Neural cell (in vitro differentiated cells): ENCODE data around the gene ZCCHC24. TPM values are rescaled to one million over a fixed set of nuclear protein-coding genes. Genes with fewer than 3 reads are reported as not detected.

ENCODE experiments used
- H2AFZ ChIP-seq: fragments of 200-600, 300-800 bp; sonication (generic), shearing (Covaris generic); 2 replicates; pipeline ENCODE4 v1.6.0; 2014; ENCODE audit warnings: low read depth, mild to moderate bottlenecking, antibody characterized with exemption, low read length, moderate library complexity
- H3F3A ChIP-seq: fragments of 200-600 bp; shearing (Covaris generic); 2 replicates; pipeline ENCODE4 v1.6.1; 2016; ENCODE audit warnings: mild to moderate bottlenecking, moderate library complexity, mixed read lengths, antibody characterized with exemption, low read length; ENCODE audit not compliant: insufficient read depth, poor library complexity, severe bottlenecking
- H3K27ac ChIP-seq: fragments of 200-600, 300-800 bp; sonication (generic), shearing (Covaris generic); 2 replicates; pipeline ENCODE4 v1.5.1; 2014; ENCODE audit warnings: mild to moderate bottlenecking, low read length, moderate library complexity
- H3K27me3 ChIP-seq: fragments of 300-800, 200-600 bp; sonication (generic), shearing (Covaris generic); 2 replicates; pipeline ENCODE4 v1.6.0; 2014; ENCODE audit warnings: mild to moderate bottlenecking, low read depth, low read length, moderate library complexity; ENCODE audit not compliant: insufficient read depth
- H3K36me3 ChIP-seq: fragments of 300-800, 200-600 bp; sonication (generic), shearing (Covaris generic); 2 replicates; pipeline ENCODE4 v1.5.1; 2014; ENCODE audit warnings: mild to moderate bottlenecking, antibody characterized with exemption, low read length, moderate library complexity; ENCODE audit not compliant: insufficient read depth
- H3K4me2 ChIP-seq: fragments of 300-800, 200-600 bp; sonication (generic), shearing (Covaris generic); 2 replicates; pipeline ENCODE4 v1.6.0; 2014; ENCODE audit warnings: mild to moderate bottlenecking, low read length
- H3K4me3 ChIP-seq: fragments of 300-800, 200-600 bp; sonication (generic), shearing (Covaris generic); 2 replicates; pipeline ENCODE4 v1.5.1; 2014; ENCODE audit warnings: mild to moderate bottlenecking, low read length, moderate library complexity
- H3K79me2 ChIP-seq: fragments of 200-600 bp; shearing (Covaris generic); replicated peaks from 2 replicates; pipeline ENCODE4 v1.6.0; 2014; ENCODE audit warnings: mild to moderate bottlenecking, low read length, moderate library complexity; ENCODE audit not compliant: insufficient read depth
- H3K9ac ChIP-seq: fragments of 300-800, 200-600 bp; sonication (generic), shearing (Covaris generic); 2 replicates; pipeline ENCODE4 v1.6.1; 2016; ENCODE audit warnings: mild to moderate bottlenecking, low read length, mixed read lengths
- H3K9me2 ChIP-seq: fragments of 200-600 bp; shearing (Covaris generic); 2 replicates; pipeline ENCODE4 v1.6.1; 2016; ENCODE audit warnings: mild to moderate bottlenecking, low read length, mixed read lengths; ENCODE audit not compliant: insufficient read depth
- H3K9me3 ChIP-seq: fragments of 200-600, 300-800 bp; sonication (generic), shearing (Covaris generic); 2 replicates; pipeline ENCODE4 v1.6.1; 2016; ENCODE audit warnings: mild to moderate bottlenecking, mixed run types, low read length, moderate library complexity, mixed read lengths
- H4K20me1 ChIP-seq: fragments of 200-600 bp; shearing (Covaris generic); 2 replicates; pipeline ENCODE4 v1.6.1; 2016; ENCODE audit warnings: mild to moderate bottlenecking, mixed run types; ENCODE audit not compliant: insufficient read depth
- EP300 ChIP-seq: fragments of 450-650 bp; conservative IDR thresholded peaks from 2 replicates; pipeline ENCODE4 v1.6.1; 2014; ENCODE audit warnings: antibody characterized with exemption, mild to moderate bottlenecking, moderate library complexity; ENCODE audit not compliant: poor library complexity, severe bottlenecking
- EZH2 ChIP-seq: fragments of 200-600, 300-800 bp; shearing (Covaris generic), sonication (generic); IDR thresholded peaks from 2 replicates; pipeline ENCODE4 v1.6.1; 2014; ENCODE audit warnings: antibody characterized with exemption, low read length, borderline replicate concordance, mild to moderate bottlenecking; ENCODE audit not compliant: insufficient read depth, poor library complexity, severe bottlenecking
- MXI1 ChIP-seq: fragments of 450-650 bp; conservative IDR thresholded peaks from 2 replicates; pipeline ENCODE4 v1.6.1; 2014; ENCODE audit warnings: antibody characterized with exemption, mild to moderate bottlenecking; ENCODE audit not compliant: poor library complexity, severe bottlenecking
- POLR2AphosphoS5 ChIP-seq: IDR thresholded peaks from 2 replicates; pipeline ENCODE4 v1.6.1; 2012
- RAD21 ChIP-seq: fragments of 450-650 bp; conservative IDR thresholded peaks from 2 replicates; pipeline ENCODE4 v1.6.1; 2014; ENCODE audit warnings: antibody characterized with exemption, mild to moderate bottlenecking, moderate library complexity
- SMC3 ChIP-seq: fragments of 450-650 bp; conservative IDR thresholded peaks from 2 replicates; pipeline ENCODE4 v1.6.1; 2014; ENCODE audit warnings: antibody characterized with exemption, mild to moderate bottlenecking, moderate library complexity; ENCODE audit not compliant: poor library complexity
- TAF1 ChIP-seq: IDR thresholded peaks from 2 replicates; pipeline ENCODE4 v1.6.1; 2012; ENCODE audit warnings: low read depth
- polyA plus RNA-seq: library from polyadenylated mRNA; depleted of rRNA; stranded (reverse); fragments of >200 nt; gene quantifications from 2 replicates; pipeline ENCODE4 v1.2.3, GENCODE V29; 2014
- TF ChIP-seq, protein P1 (sequence below): IDR thresholded peaks from 2 replicates; pipeline ENCODE4 v1.6.1; 2012; ENCODE audit warnings: borderline replicate concordance
- TF ChIP-seq, protein P2 (sequence below): fragments of 450-650 bp; IDR thresholded peaks from 2 replicates; pipeline ENCODE4 v1.5.1; 2014; ENCODE audit warnings: antibody characterized with exemption, mild to moderate bottlenecking, moderate library complexity; ENCODE audit not compliant: poor library complexity, severe bottlenecking

The ZCCHC24 gene
- polyA plus RNA-seq, 1 donor from 2014 or later: not detected

DNA sequence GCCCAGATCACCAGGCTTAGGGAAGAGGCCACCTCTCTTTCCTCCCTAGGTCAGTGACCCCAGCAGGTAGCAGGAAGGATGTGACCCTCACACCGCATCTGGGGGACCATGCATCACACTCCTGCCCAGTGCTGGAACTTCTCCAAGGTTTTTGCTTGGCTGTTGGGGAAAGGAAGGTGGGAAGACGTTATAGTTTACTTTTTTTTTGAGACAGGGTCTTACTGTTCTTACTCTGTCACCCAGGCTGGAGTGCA, 8.6 kb downstream of the ZCCHC24 start:
- Histone ChIP-seq H3K27ac (no peak overlapping the region), H3K36me3 (no peaks in the 10 kb centered on the region), H3K79me2 (no peaks in the 10 kb centered on the region), H3K27me3 (no peaks in the 10 kb centered on the region), H3K9me3 (no peaks in the 10 kb centered on the region), H3K4me3 (no peak overlapping the region), H3K4me2 (no peak overlapping the region), H3K9ac (no peak overlapping the region), H4K20me1 (no peaks in the 10 kb centered on the region), H3K9me2 (no peaks in the 10 kb centered on the region), H2AFZ (no peak overlapping the region), H3F3A (no peaks in the 10 kb centered on the region)
- no peak for TF ChIP-seq EZH2

DNA sequence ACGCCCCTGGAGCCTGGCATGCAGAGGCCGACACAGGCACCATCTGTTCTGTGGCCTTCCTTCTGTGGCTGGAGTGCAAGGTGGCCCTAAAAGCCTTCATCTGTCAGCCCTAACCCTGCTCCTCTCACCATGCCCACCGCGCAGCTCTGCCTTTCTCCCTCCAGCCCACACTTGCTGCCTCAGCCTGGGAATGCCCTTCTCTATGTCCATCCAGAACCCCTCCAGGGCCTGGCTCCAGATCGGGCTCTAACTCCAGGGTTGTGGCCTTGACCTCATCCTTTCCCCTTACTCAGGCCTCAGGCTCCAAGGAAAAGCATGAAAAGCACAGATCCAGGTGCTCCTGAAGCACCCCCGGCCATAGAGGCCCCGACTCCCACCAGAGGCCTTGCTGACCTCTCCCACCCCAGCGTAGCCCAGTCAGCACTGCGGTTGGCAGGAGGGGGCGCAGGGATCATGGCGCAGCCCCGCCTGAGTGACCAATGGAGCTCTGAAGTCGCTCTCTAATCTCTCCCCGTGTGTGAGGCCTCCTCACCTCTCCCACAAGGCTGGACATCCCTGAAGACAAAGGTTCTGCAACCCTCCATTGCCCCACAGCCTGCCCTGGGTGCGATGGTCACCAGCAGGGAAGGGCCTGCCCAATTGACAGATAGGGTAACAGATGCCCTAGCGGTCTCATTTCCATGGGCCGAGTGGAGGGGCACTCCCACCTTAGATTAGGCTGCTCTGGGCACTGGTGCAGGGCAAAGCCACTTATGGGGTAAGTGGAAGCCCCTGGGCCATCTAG, 9.2 kb downstream of the ZCCHC24 start:
- H2AFZ ChIP-seq: no peak overlapping the region
- no peaks in the 10 kb centered on the region for H3K79me2 ChIP-seq
- no peaks in the 10 kb centered on the region for H3K27me3 ChIP-seq
- TF ChIP-seq RAD21 (no peak), POLR2AphosphoS5 (no peak), TAF1 (no peak), EP300 (no peak), MXI1 (no peak), SMC3 (no peak), EZH2 (no peak)
- TF ChIP-seq, protein P1, sequence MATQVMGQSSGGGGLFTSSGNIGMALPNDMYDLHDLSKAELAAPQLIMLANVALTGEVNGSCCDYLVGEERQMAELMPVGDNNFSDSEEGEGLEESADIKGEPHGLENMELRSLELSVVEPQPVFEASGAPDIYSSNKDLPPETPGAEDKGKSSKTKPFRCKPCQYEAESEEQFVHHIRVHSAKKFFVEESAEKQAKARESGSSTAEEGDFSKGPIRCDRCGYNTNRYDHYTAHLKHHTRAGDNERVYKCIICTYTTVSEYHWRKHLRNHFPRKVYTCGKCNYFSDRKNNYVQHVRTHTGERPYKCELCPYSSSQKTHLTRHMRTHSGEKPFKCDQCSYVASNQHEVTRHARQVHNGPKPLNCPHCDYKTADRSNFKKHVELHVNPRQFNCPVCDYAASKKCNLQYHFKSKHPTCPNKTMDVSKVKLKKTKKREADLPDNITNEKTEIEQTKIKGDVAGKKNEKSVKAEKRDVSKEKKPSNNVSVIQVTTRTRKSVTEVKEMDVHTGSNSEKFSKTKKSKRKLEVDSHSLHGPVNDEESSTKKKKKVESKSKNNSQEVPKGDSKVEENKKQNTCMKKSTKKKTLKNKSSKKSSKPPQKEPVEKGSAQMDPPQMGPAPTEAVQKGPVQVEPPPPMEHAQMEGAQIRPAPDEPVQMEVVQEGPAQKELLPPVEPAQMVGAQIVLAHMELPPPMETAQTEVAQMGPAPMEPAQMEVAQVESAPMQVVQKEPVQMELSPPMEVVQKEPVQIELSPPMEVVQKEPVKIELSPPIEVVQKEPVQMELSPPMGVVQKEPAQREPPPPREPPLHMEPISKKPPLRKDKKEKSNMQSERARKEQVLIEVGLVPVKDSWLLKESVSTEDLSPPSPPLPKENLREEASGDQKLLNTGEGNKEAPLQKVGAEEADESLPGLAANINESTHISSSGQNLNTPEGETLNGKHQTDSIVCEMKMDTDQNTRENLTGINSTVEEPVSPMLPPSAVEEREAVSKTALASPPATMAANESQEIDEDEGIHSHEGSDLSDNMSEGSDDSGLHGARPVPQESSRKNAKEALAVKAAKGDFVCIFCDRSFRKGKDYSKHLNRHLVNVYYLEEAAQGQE: no peak
- TF ChIP-seq, protein P2, sequence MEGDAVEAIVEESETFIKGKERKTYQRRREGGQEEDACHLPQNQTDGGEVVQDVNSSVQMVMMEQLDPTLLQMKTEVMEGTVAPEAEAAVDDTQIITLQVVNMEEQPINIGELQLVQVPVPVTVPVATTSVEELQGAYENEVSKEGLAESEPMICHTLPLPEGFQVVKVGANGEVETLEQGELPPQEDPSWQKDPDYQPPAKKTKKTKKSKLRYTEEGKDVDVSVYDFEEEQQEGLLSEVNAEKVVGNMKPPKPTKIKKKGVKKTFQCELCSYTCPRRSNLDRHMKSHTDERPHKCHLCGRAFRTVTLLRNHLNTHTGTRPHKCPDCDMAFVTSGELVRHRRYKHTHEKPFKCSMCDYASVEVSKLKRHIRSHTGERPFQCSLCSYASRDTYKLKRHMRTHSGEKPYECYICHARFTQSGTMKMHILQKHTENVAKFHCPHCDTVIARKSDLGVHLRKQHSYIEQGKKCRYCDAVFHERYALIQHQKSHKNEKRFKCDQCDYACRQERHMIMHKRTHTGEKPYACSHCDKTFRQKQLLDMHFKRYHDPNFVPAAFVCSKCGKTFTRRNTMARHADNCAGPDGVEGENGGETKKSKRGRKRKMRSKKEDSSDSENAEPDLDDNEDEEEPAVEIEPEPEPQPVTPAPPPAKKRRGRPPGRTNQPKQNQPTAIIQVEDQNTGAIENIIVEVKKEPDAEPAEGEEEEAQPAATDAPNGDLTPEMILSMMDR: no peak
- H3K27ac ChIP-seq: no peak overlapping the region
- no peak overlapping the region for H3K9ac ChIP-seq
- H3K36me3 ChIP-seq: no peaks in the 10 kb centered on the region
- H4K20me1 ChIP-seq: no peaks in the 10 kb centered on the region
- no peak overlapping the region for H3K4me2 ChIP-seq
- H3K9me3 ChIP-seq: no peaks in the 10 kb centered on the region
- no peak overlapping the region for H3K4me3 ChIP-seq
- H3K9me2 ChIP-seq: no peaks in the 10 kb centered on the region
- H3F3A ChIP-seq: no peaks in the 10 kb centered on the region
